K562 (cell line): ENCODE results near the gene DOCK1. TPM values are rescaled to one million over a fixed set of nuclear protein-coding genes. Genes with fewer than 3 reads are reported as not detected.

Experiments
- ATAC-seq: fragments of 200-7000 bp; cut with Tn5 transposase; 3 replicates; pipeline ENCODE4 v1.9.1; 2020; ENCODE audit warnings: moderate library complexity
- BruUV-seq: library from RNA; stranded (reverse); fragments of 400-500 nt; replicated peaks from 2 replicates; lab custom pipeline; 2021; lab: Mats Ljungman, UMichigan
- CTCF ChIA-PET: fragments of 300-600 bp; formaldehyde crosslinking; extraction: SDS; loops from one replicate; lab custom pipeline; 2021; ENCODE audit warnings: low intra/inter-chr PET ratio; lab: Yijun Ruan, JAX
- POLR2A ChIA-PET: fragments of 300-600, 350-650 bp; sonication (Branson Sonifier 250); formaldehyde crosslinking; extraction: SDS; loops from one replicate; lab custom pipeline; 2021; ENCODE audit warnings: antibody characterized with exemption, inconsistent platforms; lab: Yijun Ruan, JAX
- DNase-seq, 4 experiments: peaks; one replicate each; pipeline versions ENCODE4 v3.0.0 to v3.0.0-alpha.2; 2011 to 2018; ENCODE audit warnings: low spot score in 3 of 4, mixed read lengths in 3 of 4; ENCODE audit errors: extremely low read depth in 1 of 4
- FAIRE-seq: peaks from 2 replicates; lab custom pipeline; 2011; peaks lifted over from hg19 to GRCh38; lab: Jason Lieb, UNC
- H2AFZ ChIP-seq: 2 replicates; pipeline ENCODE4 v1.6.0; 2011; ENCODE audit warnings: low read depth, low read length, control low read depth, inconsistent platforms
- H3K27ac ChIP-seq: fragments of 200-600 bp; 3 replicates; pipeline ENCODE4 v1.8.0; 2011; ENCODE audit warnings: low read depth, mild to moderate bottlenecking, control low read depth, inconsistent platforms, low read length, moderate library complexity, mixed read lengths; ENCODE audit errors: extremely low read depth
- H3K27me3 ChIP-seq, 2 experiments: fragments of 300-600 bp in 1 of 2; 2 replicates in 1 of 2; 3 replicates in 1 of 2; pipeline versions ENCODE4 v1.6.0 to v1.8.0; 2011; ENCODE audit warnings: inconsistent platforms in 2 of 2, low read length in 2 of 2, mild to moderate bottlenecking in 1 of 2, mixed read lengths in 1 of 2, moderate library complexity in 1 of 2; ENCODE audit not compliant: control insufficient read depth in 2 of 2, insufficient read depth in 2 of 2
- H3K36me3 ChIP-seq: fragments of 300-600 bp; 3 replicates; pipeline ENCODE4 v1.8.0; 2011; ENCODE audit warnings: mild to moderate bottlenecking, low read length, inconsistent platforms; ENCODE audit not compliant: control insufficient read depth, insufficient read depth
- H3K4me1 ChIP-seq, 2 experiments: fragments of 200-600 bp in 1 of 2; replicated peaks in 1 of 2; 2 replicates in 1 of 2; 3 replicates in 1 of 2; pipeline versions ENCODE4 v1.5.1 to v1.8.0; 2011; ENCODE audit warnings: inconsistent platforms in 2 of 2, low read length in 2 of 2, mild to moderate bottlenecking in 1 of 2, mixed read lengths in 1 of 2, moderate library complexity in 1 of 2; ENCODE audit not compliant: control insufficient read depth in 2 of 2, insufficient read depth in 2 of 2
- H3K4me2 ChIP-seq: 2 replicates; pipeline ENCODE4 v1.6.1; 2011; ENCODE audit warnings: low read length, control low read depth, inconsistent platforms, mixed read lengths; ENCODE audit not compliant: insufficient read depth
- H3K4me3 ChIP-seq: fragments of 200-600 bp; sonication (generic), shearing (Covaris generic); 2 replicates; pipeline ENCODE4 v1.5.1; 2016; ENCODE audit warnings: control low read depth, inconsistent platforms
- H3K79me2 ChIP-seq: fragments of 200-600 bp; 3 replicates; pipeline ENCODE4 v1.8.0; 2011; ENCODE audit warnings: low read length, inconsistent platforms; ENCODE audit not compliant: control insufficient read depth, insufficient read depth
- H3K9ac ChIP-seq, 2 experiments: 2 replicates each; pipeline versions ENCODE4 v1.6.0 to v1.6.1; 2011; ENCODE audit warnings: low read depth in 2 of 2, low read length in 2 of 2, control low read depth in 1 of 2, inconsistent platforms in 1 of 2, mild to moderate bottlenecking in 1 of 2, mixed read lengths in 1 of 2; ENCODE audit not compliant: insufficient read depth in 1 of 2
- H3K9me1 ChIP-seq: one replicate; pipeline ENCODE4 v1.6.0; 2011; ENCODE audit warnings: inconsistent platforms, mild to moderate bottlenecking, low read length, moderate library complexity; ENCODE audit not compliant: control insufficient read depth, insufficient read depth
- H3K9me3 ChIP-seq: replicated peaks from 2 replicates; pipeline ENCODE4 v1.5.1; 2011; ENCODE audit warnings: low read depth, low read length, inconsistent platforms; ENCODE audit not compliant: control insufficient read depth, insufficient read depth
- H4K20me1 ChIP-seq: replicated peaks from 2 replicates; pipeline ENCODE4 v1.6.1; 2011; ENCODE audit warnings: low read length, inconsistent platforms, mixed read lengths; ENCODE audit not compliant: control insufficient read depth, insufficient read depth
- CBX2 ChIP-seq: fragments of 200-600 bp; sonication (generic); IDR thresholded peaks from one replicate; pipeline ENCODE4 v1.6.1; 2012; ENCODE audit warnings: mild to moderate bottlenecking, low read length, inconsistent platforms; ENCODE audit not compliant: insufficient read depth, poor library complexity, severe bottlenecking
- ELF1 ChIP-seq: fragments of 200-800 bp; sonication (Bioruptor generic); IDR thresholded peaks from 2 replicates; pipeline ENCODE4 v1.6.1; 2016; ENCODE audit warnings: missing genetic modification characterization, missing compliant biosample characterization
- HSF4 ChIP-seq: fragments of 250-450 bp; sonication (Bioruptor Pico); IDR thresholded peaks from 2 replicates; pipeline ENCODE4 v2.1.2; 2022; ENCODE audit warnings: mild to moderate bottlenecking, moderate library complexity, borderline replicate concordance
- KLF16 ChIP-seq: IDR thresholded peaks from 2 replicates; pipeline ENCODE4 v1.6.1; 2016; ENCODE audit warnings: antibody characterized with exemption
- SRSF3 ChIP-seq: fragments of 200-400 bp; formaldehyde crosslinking; IDR thresholded peaks from 2 replicates; pipeline ENCODE4 v1.6.1; 2016; ENCODE audit warnings: mild to moderate bottlenecking, low read length, moderate library complexity; ENCODE audit not compliant: insufficient read depth
- ZNF282 ChIP-seq: sonication (generic); formaldehyde crosslinking; IDR thresholded peaks from 2 replicates; pipeline ENCODE4 v1.8.1; 2023; ENCODE audit warnings: missing genetic modification reagents
- WGBS: fragments of 100-300 bp; shearing (Covaris generic); methylation state at CpG from one replicate; pipeline ENCODE4 v1.1.6; 2016; ENCODE audit warnings: low coverage, mixed read lengths; ENCODE audit not compliant: insufficient coverage; ENCODE audit errors: missing lambda C conversion rate; 5-methylcytosine and 5-hydroxymethylcytosine counted together
- in situ Hi-C: fragments of 300-500 bp; cut with MboI; formaldehyde crosslinking; loops from 4 replicates; pipeline ENCODE4 v1.15.0; 2018; ENCODE audit warnings: inconsistent platforms, mixed read lengths
- intact Hi-C: fragments of 100-400 bp; cut with micrococcal nuclease; formaldehyde crosslinking; loops from 2 replicates; pipeline ENCODE4 v1.14.2; 2022
- polyA plus RNA-seq, 8 experiments: library from polyadenylated mRNA; depleted of rRNA in 4 of 8; stranded (reverse) in 5 of 8; unstranded in 3 of 8; fragments of >200 nt; fragmentation: Nextera tagmentation in 2 of 8; fragmentation: Illumina TruSeq in 1 of 8; extraction: Ambion mirVana in 2 of 8; extraction: Trizol in 1 of 8; gene quantifications; 2 replicates each; pipeline versions ENCODE4 v1.2.1 to v1.2.3, GENCODE V29; 2011 to 2014; ENCODE audit warnings: inconsistent platforms in 1 of 8, missing spikeins in 1 of 8
- total RNA-seq, 7 experiments: library from RNA; depleted of rRNA in 6 of 7; stranded (reverse); fragments of >200 nt in 6 of 7; fragmentation: Illumina TruSeq in 2 of 7; extraction: Trizol in 2 of 7; gene quantifications; 2 replicates each; pipeline versions ENCODE4 v1.2.1 to v1.2.3, GENCODE V29; 2011 to 2021; ENCODE audit warnings: low replicate concordance in 1 of 7
- TF ChIP-seq, protein P1 (sequence below): sonication (generic); formaldehyde crosslinking; IDR thresholded peaks from 2 replicates; pipeline ENCODE4 v1.8.1; 2023; ENCODE audit warnings: mild to moderate bottlenecking, missing genetic modification reagents, moderate library complexity
- TF ChIP-seq, protein P2 (sequence below): sonication (generic); formaldehyde crosslinking; IDR thresholded peaks from 2 replicates; pipeline ENCODE4 v1.8.0; 2022; ENCODE audit warnings: mild to moderate bottlenecking, low read depth, missing genetic modification reagents

Gene DOCK1
- total and polyA plus RNA-seq, 9 of the 15 experiments (the other 6 are each of a cell fraction or from before 2014, with no cell fraction given), result 0.31 TPM; not detected in 8

DNA sequence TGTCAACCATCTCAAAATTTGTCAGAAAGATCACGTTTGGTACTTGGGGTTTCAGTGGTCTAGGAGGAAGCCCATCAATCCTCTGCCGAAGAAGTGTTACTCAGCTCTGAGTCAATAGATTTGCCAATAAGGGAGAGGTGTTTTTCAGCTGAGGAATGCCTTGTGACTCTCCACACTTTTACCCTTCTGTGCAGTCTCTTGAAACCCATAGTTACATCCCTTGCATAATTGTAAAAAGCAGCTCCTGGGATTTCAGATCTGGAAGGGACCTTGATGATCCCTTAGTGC lies 243.6 kb downstream of the DOCK1 start:
- ATAC-seq (no peak), FAIRE-seq (no peak), DNase-seq (no peak)
- no peak overlapping the region for H2AFZ ChIP-seq
- H3K9ac ChIP-seq, result no peak overlapping the region
- H3K4me3 ChIP-seq, result no peak overlapping the region
- no peaks in the 10 kb centered on the region for H3K9me1 ChIP-seq
- H3K9me3 ChIP-seq, result no peaks in the 10 kb centered on the region
- no peak overlapping the region for H3K27ac ChIP-seq
- no peak overlapping the region for H3K4me2 ChIP-seq
- ChIA-PET CTCF (no interaction called here), POLR2A (no interaction called here)
- H3K27me3 ChIP-seq, result no peaks in the 10 kb centered on the region
- no peaks in the 10 kb centered on the region for H3K36me3 ChIP-seq
- no peak for TF ChIP-seq HSF4 (CRISPR knock-in tag)
- no peaks in the 10 kb centered on the region for H3K4me1 ChIP-seq
- WGBS, result 0% methylated on average over 2 of the region's 2 CpGs
- in situ Hi-C loops, result no loop called here
- no peaks in the 10 kb centered on the region for H4K20me1 ChIP-seq
- BruUV-seq, result no TSS peak
- no peaks in the 10 kb centered on the region for H3K79me2 ChIP-seq
- intact Hi-C loops, result no loop called here

DNA sequence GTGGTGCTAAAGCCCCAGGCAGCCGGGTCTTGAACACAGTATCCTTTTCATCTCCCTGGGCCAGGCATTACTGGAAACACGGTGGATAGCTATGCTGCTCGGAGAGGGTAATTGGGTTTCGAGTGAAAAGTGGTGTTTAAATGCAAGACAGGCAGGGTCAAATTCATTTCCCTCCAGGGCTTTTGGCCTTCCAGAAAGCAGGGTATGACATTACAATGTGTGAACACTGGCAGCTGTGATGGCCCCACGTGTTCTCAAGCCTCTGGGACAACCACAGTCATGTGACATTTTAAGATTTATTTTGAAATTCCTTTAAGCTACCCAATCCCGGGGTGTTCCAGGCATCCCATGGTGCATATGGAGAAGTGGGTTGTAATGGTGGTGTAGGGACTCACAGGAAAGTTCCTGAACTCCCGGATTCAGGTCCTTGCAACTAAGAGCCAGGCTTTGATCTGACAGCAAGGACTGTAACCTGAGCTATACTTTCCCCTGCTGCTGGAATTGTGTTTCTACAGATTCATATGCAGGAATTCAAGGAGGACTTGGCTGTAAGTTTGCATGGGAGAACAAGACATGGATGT lies 244.4 kb downstream of the DOCK1 start:
- WGBS, result 0% methylated on average over 7 of the region's 7 CpGs
- H4K20me1 ChIP-seq, result no peaks in the 10 kb centered on the region
- in situ Hi-C loops, result no loop called here
- H3K9me3 ChIP-seq, result no peaks in the 10 kb centered on the region
- H3K27me3 ChIP-seq, result no peaks in the 10 kb centered on the region
- no peak overlapping the region for H2AFZ ChIP-seq
- no peaks in the 10 kb centered on the region for H3K4me1 ChIP-seq
- no peaks in the 10 kb centered on the region for H3K36me3 ChIP-seq
- TF ChIP-seq CBX2 (no peak), SRSF3 (no peak), KLF16 (no peak), ELF1 (tag) (no peak), ZNF282 (CRISPR knock-in tag) (no peak)
- TF ChIP-seq, protein P1, sequence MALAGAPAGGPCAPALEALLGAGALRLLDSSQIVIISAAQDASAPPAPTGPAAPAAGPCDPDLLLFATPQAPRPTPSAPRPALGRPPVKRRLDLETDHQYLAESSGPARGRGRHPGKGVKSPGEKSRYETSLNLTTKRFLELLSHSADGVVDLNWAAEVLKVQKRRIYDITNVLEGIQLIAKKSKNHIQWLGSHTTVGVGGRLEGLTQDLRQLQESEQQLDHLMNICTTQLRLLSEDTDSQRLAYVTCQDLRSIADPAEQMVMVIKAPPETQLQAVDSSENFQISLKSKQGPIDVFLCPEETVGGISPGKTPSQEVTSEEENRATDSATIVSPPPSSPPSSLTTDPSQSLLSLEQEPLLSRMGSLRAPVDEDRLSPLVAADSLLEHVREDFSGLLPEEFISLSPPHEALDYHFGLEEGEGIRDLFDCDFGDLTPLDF, result no peak
- TF ChIP-seq, protein P2, sequence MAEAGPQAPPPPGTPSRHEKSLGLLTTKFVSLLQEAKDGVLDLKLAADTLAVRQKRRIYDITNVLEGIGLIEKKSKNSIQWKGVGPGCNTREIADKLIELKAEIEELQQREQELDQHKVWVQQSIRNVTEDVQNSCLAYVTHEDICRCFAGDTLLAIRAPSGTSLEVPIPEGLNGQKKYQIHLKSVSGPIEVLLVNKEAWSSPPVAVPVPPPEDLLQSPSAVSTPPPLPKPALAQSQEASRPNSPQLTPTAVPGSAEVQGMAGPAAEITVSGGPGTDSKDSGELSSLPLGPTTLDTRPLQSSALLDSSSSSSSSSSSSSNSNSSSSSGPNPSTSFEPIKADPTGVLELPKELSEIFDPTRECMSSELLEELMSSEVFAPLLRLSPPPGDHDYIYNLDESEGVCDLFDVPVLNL (CRISPR knock-in tag), result no peak
- no peak for FAIRE-seq
- ChIA-PET POLR2A (no interaction called here), CTCF (no interaction called here)
- no peaks in the 10 kb centered on the region for H3K9me1 ChIP-seq
- no peak overlapping the region for H3K27ac ChIP-seq
- no peak for ATAC-seq
- no peak overlapping the region for H3K4me3 ChIP-seq
- no TSS peak for BruUV-seq
- no peak overlapping the region for H3K4me2 ChIP-seq
- no peak overlapping the region for H3K9ac ChIP-seq
- intact Hi-C loops, result no loop called here
- no peak for DNase-seq
- no peaks in the 10 kb centered on the region for H3K79me2 ChIP-seq
